COLO829 (cell line): ENCODE data around the gene LRMDA.

Source experiments
- DNase-seq: peaks from one replicate; pipeline ENCODE4 v3.0.0; 2012; ENCODE audit warnings: low spot score

Gene LRMDA

DNA sequence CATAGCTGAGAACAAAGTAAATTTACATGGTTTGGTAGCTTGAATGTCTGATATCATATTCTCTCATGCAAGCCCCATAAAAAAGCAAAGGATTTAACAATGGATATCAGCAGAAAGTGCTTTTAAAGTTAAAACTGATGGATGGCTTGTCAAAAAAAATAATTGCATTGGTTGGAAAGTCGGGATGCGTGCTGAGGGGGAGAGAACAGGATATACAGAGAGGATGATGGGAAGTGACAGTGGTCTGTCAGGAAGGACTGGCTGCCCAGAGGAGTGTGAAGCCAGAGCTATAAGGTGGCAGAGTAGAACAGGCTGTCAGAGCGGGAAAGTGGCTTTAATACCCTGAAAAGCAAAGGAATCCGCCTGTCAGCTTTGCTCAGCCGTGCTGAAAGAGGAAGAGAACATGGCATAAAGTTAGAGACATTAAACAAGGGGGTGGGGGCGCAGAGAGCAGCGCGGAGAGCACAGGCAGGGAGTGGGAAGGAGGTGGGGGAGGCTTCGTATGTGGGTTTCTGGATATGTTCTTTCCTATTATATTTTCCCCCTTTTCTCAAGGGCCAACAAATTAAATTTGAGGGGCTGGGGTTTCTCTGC, 493.0 kb downstream of the LRMDA start:
- DNase-seq, result no peak

DNA sequence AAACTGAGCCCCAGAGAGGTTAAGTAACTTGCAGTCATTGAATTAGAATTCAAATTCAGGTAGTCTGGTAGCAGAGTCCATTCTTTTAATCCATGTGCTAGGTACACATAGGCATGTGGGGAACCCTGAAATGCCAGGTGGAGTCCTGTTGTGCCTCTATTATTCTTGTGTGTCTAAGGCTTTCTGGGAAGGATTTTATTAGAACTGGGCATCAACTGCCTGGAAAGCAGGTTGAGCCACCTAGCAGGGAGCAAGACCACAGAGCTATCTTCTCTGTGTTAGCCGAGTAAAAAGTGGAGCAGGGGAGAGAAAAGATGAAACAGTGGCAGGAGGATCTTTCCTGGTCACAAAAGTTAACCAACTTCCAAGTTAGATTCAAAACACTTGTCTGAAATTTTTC, 494.6 kb downstream of the LRMDA start:
- no peak for DNase-seq

DNA sequence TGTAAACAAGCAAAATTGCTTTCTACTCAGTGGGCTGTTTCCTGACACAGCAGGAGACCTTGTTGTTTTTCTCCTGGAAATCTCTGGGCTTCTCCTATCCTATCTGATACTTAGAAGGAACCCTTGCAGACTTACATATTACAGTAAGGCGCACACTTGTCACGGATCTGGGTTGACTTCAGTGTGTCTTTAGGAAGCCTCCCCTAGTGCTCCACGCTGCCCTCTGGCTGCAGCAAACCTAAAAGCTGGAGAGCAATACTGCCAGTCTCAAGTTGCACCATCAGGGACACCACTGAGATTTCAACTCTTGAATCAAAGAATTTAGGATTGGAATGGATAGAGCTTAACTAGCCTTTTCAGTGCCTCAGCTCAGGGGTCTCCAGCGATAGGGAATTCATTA, 495.3 kb downstream of the LRMDA start:
- no peak for DNase-seq

- DNase-seq, result no peak
These were observed 496.8 kb downstream of the LRMDA start for GRCh38 chr10:75928231-75928630.

DNA sequence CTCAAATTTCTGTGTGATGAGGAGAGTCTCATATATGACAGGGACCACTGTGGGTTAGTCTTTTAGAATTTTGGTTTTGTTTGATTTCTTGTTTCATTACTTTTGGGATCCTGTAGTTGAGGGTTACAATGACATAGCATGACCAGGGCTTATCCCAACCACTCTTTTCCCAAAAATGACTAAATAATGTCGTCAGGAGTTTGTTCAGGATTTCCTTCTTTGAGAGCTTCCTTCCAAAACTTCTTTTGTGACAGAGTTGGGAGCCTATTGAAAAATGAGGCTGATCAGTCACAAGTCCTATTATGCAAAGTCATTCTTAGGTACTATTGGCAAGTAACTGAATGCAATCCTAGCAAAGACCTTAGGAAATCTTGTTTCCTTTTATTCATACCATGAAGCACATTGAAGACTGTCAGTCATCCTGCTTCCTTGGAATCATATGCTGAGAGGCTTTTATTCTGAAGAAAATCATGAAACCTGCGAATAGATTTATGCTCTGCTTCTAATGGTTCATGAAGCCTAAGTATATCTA, 498.3 kb downstream of the LRMDA start:
- no peak for DNase-seq

DNA sequence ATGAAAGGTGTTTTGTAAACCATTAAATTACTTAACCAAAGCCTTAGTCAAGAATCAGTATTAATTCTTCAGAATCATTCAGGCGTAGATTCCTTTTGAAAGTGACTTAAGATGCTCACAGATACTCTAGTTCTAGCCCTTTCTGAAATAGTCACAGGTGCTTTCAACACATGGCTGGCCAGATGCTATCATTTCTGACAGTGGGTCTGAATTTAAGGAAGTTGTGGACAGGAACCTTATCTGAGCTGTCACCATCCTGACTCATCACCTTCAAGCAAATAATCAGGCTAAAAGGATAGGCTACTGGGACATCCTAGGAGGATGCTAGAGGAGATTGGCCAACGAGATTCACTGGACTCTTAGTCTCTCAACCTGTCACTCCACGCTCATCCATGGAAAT, 501.5 kb downstream of the LRMDA start:
- no peak for DNase-seq

- DNase-seq, result no peak
These were observed 503.8 kb downstream of the LRMDA start for GRCh38 chr10:75935240-75935639.

- no peak for DNase-seq
These were observed 504.4 kb downstream of the LRMDA start for GRCh38 chr10:75935650-75936400.

DNA sequence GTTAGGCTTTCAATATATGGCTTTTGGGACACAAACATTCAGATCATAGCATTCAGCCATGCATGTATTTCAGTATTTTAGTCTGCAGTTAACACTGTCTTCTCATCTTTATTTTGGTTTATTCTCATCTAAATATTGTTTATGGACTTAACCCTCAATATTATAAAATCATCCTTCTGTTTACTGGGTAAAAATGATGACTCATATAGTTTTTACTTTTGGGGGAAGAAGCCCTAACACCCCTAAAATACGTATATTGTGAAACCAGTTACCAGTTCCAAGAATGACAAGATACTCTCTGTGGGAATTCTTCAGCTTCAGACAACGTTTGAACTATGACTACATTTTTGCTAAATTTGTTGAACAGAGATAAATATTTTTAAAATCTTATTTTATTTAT, 505.4 kb downstream of the LRMDA start:
- DNase-seq, result no peak

DNA sequence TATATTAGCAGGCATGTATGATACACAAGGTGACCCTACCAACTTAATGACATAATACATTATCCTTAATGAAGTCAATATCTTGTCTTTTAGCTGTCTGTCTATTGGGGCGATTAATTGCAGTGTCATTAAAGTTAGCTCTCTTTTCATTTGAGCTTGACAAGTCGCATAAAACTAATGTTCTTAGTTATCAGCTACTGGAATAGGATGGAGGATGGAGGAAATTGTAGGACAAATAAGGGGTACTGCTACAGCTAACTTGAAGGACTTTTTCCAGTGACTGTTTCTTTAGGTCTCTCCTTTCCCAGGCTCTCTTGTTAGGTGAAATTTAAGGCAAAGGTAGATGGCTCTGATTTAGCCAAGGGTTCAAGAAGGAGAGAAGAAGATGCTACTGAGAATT, 506.4 kb downstream of the LRMDA start:
- DNase-seq, result no peak

GRCh38 chr10:75938380-75939122, 507.1 kb downstream of the LRMDA start:
- DNase-seq, result no peak

DNA sequence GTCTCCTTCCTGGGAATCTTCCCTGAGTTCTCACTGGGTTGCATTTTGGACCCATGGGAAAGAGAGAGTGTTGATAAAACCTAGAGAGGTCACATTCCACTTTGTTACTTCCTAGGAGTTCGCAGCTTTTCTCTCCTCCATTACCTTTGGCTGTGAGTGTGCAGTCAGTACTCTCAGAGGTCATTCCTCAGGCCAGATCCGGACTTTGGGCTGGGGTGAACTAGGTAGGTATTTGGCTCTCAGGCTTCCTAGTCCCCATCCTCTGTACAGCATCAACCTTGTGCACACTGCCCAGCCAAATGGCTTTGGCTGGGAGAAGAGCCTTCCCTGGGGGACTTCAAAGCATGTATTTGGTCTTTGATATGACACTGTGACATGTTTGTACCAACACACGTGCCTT, 508.1 kb downstream of the LRMDA start:
- DNase-seq, result no peak

DNA sequence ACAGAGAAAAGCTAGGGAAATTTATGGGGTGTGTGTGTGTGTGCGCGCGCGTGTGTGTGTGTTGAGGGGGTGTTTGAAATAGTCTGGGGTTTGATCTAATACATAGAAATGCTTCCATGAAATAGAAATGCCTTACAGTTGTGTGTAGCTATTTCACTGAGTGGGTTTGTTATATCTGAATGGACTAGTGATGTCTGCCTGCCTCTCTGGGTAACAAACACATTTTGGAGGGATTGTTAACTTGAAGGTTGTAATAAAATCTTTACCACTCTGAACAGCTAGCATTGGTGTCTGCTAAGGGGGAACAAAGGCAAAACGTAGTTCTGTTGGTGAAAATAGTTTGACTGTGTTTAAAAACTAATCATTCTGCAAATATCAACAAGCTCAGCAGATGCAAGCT, 509.3 kb downstream of the LRMDA start:
- DNase-seq, result no peak

DNA sequence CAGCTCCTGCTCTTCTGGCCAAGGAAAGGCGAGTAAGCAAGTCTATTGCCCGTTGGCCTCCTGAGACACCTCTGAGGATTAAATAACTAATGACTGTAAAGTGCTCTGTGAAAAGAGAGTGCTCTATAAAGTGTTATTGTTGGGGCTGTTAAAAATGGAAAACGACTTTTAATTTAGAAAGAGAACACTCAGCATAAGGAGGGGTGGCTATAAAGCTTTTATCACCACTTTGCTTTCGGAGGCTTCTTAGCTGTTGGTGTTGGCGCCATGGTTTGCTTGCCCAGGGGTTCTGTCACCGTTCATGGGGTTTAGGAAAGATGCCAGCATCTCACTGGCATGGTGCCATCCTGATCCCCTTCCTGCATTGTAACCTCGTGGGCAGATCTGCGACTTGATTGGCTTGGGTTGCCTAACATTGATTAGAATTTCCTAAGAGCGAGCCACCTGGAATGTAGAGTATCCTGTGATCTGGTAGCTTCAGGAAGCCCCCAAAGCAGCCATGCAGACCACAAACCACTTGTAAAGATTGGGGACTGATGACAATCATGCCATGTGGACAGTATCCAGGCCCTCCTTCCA, 509.9 kb downstream of the LRMDA start:
- no peak for DNase-seq

GRCh38 chr10:75944061-75944460, 512.6 kb downstream of the LRMDA start:
- no peak for DNase-seq

- no peak for DNase-seq
These were observed 517.2 kb downstream of the LRMDA start for GRCh38 chr10:75948583-75948982.

DNA sequence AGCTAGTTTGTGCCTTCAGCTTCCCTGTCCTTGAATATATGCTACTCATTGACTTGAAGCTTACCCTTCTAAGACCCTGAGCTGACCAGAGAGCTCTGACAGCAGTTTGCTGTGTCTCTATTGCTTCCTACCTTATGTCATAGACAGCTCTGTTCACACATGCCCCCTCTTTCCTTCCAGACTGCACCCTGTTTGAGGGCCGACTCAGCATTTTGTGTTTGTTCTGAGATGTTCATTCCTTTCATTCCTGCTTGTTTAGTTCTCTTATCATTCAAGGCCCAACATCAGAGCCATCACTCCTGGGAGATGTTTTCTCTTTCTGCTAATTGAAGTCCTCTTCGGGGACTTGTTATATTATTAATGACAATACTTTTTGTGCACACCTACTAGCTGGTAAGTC, 518.9 kb downstream of the LRMDA start:
- no peak for DNase-seq

GRCh38 chr10:75950997-75951589, 519.7 kb downstream of the LRMDA start:
- no peak for DNase-seq

GRCh38 chr10:75951627-75952026, 520.2 kb downstream of the LRMDA start:
- no peak for DNase-seq

DNA sequence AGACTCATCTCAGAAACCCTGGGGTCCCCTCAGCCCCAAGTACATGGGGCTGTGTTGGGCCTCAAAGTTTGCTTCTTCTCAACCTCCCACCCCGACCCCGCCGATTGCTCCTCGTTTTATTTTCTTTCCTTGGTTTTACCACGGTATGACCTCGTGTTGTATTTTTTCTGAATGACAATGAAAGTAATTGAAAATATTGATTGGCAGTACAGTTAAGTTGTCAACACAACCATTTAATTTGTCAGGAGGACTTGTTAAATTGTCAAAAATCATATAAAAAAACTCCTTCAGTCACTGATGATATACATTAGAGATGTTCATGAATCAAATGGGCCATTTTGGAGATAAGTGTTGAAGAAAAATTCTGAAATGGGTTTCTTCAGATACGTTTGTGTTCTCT, 520.7 kb downstream of the LRMDA start:
- no peak for DNase-seq

DNA sequence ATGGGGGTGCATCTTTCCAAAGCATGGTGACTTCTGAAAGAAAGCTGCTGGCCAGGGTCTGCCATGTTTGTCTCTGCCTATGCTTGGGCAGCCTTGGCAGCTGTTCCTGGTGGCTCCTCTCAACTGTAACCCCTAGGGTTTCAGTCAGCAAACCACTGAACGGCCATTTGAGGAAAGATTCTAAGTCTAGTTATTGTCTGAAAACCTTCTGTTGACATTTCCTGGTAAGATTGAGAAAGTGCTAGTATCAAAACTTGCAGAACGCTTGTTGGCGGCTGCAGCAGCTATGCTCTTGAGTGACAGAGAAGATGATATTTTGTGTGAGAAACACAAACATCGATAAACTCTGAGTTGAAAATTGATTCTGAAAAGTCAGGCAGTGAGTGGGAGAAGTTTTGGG, 523.1 kb downstream of the LRMDA start:
- no peak for DNase-seq

DNA sequence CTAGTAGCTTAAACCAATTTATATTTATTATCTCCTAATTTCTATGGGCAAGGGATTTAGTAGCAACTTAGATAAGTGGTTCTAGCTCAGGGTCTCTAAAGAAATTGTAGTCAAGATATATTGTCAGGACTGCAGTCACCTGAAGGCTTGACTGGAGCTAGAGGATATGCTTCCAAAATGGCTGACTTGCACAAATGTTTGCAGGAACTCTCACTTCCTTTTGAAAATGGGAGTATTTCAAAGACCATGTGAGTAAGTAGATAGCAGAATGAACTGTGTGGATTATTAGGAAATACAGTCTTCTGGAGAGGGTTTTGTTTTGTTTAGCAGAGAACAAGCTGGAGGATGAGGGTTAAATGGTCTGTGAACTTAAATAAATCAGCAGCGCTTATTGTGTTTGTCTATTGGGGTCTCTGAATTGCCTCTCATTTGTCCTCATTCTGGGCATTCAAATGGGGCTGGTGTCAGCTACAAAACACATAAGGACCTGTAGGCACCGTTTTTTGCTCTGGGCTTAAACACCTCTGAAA, 524.6 kb downstream of the LRMDA start:
- no peak for DNase-seq
